AML-193 (cell line): ENCODE data around the gene FRMPD4.

Experiments used
- DNase-seq, 2 experiments: peaks; one replicate each; lab custom pipeline; 2025; lab: John Stamatoyannopoulos, UW

Gene FRMPD4

DNA sequence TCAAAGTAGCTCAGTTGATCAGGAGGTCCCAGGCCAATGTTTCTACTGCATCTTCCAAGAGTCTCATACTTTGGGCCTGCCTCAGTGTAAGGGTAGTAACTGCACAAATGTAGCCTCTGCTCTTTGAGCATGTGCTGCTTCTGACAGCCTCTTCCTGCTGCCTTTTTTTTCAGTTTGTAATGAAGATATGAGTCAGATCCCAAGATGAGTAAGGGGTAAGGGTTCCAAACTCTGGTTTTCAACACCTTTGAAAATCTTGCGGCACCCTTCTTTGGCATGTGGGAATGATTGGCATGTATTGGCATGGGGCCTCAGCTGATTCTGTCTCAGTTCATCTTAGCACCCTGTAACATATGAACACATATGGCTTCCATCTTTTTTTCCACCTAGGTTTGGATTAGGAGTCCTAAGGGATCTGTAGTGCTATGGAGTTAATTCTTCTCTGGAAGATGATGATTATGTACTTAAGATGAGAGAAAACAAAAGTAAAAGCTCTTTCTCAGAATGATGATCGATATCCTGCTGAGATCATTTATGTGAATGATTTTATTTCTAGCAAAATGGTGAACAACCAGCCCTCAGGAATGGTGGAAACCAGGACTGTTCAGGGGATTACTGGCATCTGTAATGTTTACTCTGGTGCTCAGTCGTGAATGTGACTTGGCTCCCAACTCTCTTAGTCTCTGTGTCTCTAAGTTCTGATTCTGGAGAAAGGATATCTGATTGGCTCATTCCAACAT, 534.3 kb downstream of the FRMPD4 start:
- no peak for DNase-seq

DNA sequence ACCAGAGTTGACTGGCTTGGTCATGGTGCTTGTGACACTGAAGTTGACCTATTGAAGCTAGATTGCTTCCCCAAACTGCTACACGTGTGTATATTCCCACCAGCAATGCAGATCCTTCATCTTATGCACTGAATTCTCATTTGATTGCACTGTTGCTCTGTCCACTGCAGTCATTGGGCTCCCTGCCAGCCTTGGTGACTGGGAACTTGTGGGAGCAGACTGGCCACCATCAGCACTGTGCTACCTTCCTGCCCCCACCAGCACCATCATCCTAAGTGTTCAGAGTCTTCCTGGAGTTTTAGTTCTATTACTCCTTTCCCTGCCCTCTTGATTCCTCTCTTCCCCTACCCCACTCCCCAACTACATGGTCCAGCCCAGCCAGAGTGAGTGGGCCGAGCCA, 535.2 kb downstream of the FRMPD4 start:
- no peak for DNase-seq

DNA sequence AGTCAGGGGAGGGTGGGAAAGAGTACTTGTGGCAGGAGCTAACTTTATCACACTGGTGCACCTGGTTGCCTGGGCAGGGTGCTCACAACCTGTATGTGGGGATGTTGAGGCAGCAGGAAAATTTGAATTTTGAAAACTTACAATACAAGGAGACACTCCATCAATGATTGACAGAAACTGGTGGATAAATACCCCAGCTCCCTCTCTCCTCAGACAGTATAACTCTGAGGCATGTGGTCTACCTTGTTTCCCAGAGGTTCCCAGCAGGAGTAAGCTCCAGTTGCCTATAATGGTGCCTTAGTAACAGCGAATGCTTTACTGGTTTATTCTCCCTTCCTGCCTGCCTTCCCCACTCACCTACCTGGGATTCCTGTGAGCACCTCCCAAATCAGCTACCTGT, 541.2 kb downstream of the FRMPD4 start:
- DNase-seq: no peak

DNA sequence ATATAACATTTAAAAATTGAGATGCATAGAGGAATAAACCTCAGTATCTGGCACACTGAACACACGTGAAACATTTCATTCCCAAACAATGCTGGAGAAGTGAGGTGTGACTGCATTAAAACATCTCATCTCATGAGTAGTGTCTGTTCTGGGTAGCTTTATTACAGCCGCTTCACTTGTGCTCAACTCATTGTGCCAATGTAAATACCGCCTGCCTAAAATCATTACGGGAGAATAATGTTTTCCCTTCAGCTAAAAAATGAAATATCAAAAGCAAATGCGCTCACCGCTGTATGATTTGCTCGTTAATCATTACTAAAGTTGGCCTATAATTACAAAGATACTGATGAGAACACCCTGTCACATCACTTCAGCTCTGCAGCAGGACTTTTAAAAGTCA, 542.8 kb downstream of the FRMPD4 start:
- no peak for DNase-seq

DNA sequence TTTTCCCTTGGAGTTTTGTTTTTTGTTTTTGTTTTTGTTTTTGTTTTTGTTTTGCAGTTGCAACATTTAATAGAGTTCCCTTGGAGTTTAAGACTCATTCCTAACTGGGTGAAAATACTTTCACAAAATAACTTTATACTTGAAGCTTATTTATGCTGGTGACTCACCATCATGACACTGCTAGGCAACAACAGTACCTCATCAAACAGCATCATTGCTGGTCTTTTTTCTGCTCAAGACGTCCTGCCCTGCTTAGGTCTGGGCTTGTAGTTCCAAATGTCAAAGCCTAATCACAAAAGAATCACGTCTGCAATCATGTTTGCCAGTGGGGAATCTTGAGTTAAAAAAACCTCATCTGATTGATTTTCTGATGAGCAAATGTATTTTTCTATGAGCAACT, 547.3 kb downstream of the FRMPD4 start:
- no peak for DNase-seq

DNA sequence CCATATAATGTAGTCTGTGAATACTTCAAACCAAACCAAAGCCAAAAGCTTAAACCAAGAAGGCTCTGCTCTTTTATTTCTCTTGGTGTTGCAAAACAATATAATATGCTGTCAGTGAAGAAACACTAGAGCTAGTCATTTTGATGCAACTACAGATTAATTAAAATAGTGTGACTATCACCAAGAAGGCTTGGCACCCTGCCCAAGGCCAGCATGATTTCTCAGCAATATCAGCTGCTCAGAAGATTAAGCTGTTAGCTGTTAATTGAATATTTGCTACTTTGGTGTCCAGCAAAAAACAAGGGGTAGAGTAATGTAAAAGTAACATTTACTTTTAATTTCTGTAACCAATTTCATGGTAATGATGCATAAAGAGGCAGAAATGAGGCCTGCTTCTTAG, 548.1 kb downstream of the FRMPD4 start:
- no peak for DNase-seq

DNA sequence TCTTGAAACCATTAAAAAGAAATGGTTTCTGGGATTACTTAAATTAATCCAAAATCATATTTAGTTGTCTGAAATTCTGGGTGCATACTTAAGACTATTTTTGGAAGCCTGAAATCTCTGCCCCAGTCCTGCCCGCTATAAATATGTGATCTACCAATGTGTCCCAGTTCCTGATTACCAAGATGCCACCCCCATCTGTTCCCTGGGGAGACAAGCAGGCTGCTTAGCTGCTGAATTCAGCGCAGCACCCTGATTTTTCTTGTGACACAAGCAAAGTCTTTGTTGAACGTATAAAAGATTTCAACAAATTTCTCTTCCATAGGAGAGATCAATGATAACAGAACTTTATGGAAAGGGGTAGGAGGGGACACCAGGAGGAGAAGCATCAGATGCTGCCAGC, 552.4 kb downstream of the FRMPD4 start:
- no peak for DNase-seq

DNA sequence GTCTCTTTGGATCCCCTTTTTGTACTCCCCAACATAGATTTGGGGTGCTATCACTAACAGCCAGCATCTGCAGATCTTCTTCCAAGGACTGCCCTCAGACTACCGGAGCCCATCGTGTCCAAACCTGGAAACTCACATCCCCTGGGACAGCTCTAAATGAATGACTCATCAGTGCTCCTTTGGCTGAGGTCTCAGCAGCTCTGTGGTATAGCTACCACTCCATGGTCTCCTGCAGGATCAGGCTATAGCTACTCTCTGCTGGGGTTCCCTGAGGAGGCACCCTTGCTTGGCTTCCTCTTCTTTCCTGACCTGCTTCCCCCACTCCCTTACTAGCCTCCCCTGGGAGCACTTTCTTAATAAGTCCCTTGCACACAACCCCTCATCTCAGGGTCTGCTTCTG, 555.5 kb downstream of the FRMPD4 start:
- DNase-seq: no peak

DNA sequence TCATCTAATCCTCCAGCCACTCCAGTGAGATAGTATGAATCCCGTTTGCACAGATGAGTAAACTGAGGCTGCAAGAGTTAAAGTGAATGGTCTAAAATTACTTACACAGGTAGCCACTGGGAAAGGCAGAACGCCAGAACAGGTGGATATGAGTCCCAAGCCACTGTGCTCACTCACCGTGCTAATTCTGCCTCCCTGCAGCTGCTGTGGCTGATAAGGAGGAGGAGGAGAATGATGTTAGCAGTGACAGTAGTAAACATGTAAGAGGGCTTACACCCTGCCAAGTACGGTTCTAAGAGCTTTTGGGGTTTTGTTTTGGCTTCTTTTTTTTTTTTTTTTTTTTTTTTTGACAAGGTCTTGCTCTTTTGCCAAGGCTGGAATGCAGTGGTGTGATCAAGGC, 562.5 kb downstream of the FRMPD4 start:
- DNase-seq: no peak

GRCh38 chrX:12701628-12702027, 563.4 kb downstream of the FRMPD4 start:
- peak in 1 of 2 experiments; percentile 3 for DNase-seq

DNA sequence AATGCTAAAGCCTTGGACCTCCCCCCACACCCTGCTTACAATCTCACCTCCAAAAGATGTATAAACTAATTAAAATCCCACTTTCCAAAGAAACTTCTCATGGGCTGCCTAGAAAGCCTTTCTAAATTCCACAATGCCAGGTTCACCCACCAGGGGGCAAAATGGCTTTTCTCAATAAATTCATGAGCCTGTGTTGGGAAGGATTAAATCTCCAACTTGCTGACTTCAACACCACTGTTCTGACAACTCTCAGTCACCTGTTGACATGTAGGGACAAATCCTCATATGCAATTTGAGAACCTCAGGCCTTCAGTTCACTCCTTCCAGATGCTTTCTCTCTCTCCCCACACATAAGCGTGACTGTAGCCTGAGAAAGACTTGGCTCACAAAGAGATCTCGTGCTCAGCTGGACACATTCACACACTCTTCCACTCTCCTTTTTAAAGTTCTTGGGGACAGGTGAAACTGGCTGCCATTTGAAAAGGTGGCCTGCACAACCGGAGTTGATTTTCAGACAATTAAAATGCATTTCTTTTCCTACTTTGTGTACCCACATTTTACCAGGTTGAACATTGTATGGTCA, 564.3 kb downstream of the FRMPD4 start:
- DNase-seq: no peak

- no peak for DNase-seq
These were observed 566.4 kb downstream of the FRMPD4 start for GRCh38 chrX:12704706-12705105.

- DNase-seq: no peak
These were observed 570.8 kb downstream of the FRMPD4 start for GRCh38 chrX:12709047-12709446.

- no peak for DNase-seq
These were observed 573.3 kb downstream of the FRMPD4 start for GRCh38 chrX:12711435-12712040.

DNA sequence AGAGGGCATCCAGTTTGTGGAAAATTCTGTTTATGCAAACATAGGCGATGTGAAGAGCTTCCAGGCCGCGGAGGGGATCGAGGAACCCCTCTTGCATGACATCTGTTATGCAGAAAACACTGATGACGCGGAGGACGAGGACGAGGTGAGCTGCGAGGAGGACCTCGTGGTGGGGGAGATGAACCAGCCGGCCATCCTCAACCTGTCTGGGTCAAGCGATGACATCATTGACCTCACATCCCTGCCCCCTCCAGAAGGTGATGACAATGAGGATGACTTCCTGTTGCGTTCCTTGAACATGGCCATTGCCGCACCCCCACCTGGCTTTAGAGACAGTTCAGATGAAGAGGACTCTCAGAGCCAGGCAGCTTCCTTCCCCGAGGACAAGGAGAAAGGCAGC, 578.3 kb downstream of the FRMPD4 start:
- DNase-seq: no peak

DNA sequence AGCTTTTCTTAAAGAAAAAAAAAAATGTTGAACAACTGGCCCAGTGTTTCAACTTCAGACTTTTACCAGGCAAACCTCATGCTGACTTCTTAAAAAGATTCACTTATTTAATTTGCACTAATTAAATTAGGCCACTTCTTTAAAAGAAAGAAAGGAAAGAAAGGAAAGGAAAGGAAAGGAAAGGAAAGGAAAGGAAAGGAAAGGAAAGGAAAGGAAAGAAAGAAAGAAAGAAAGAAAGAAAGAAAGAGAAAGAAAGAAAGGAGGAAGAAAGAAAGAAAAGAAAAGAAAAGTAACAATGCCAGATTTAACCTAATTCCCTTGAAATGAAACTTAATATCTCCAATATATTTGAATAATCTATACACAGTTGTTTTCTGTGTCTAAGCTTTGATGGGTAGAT, 581.6 kb downstream of the FRMPD4 start:
- DNase-seq: no peak

GRCh38 chrX:12721042-12721441, 582.8 kb downstream of the FRMPD4 start:
- DNase-seq: no peak

- DNase-seq: no peak
These were observed 584.0 kb downstream of the FRMPD4 start for GRCh38 chrX:12722314-12722713.

GRCh38 chrX:12741416-12741815, 603.1 kb downstream of the FRMPD4 start:
- DNase-seq: no peak

GRCh38 chrX:12747433-12747832, 609.2 kb downstream of the FRMPD4 start:
- no peak for DNase-seq

- DNase-seq: no peak
These were observed 613.6 kb downstream of the FRMPD4 start for GRCh38 chrX:12751887-12752286.

DNA sequence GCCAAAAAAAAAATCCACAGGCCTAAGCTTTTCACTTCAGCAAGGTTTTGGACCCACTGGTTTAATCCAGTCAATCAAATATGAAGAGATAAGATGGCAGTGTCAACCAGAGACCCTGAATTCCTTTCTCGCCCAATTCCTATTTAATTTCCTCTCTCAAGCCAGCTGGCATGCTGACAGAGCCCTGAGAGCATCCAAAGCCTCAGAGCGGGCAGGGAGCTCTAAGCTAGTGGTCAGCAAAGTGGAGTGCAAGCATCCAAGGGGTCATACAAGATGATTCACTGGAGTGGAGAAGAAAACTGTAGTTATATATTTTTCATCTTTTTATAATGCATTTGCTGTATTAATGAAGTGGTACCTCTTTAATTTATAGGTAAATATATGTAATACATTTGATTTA, 615.1 kb downstream of the FRMPD4 start:
- no peak for DNase-seq

DNA sequence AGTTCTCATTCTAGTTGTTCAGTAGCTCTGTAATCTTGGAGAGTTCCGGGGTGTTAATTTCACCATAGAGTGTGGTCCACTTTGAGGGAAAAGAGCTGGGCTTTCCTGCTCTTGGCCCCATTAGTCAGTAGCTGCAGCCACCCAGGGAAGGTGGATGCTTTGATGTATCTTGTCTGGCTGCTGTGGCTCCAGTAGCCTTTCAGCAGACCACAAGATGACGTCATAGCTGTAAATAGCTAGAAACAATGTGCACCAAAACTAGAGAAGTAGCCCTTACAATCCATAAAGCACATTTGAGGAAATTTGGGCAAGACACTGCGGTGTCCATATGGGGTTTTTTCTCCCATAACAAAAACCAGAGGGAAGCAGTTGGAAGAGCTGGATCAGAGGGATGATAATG, 620.0 kb downstream of the FRMPD4 start:
- DNase-seq: no peak

GRCh38 chrX:12767856-12768255, 629.6 kb downstream of the FRMPD4 start:
- DNase-seq: no peak
